Karpas-422 (cell line): ENCODE measurements around the gene CACUL1. TPM values are rescaled to one million over a fixed set of nuclear protein-coding genes. Genes with fewer than 3 reads are reported as not detected.
"Not testable (repeated sequence)": the region's sequence is repeated elsewhere in the genome, so short reads cannot be mapped to it uniquely, and the experiment has no call there.

ENCODE experiments used
- DNase-seq: peaks from one replicate; pipeline ENCODE4 v3.0.0-alpha.2; 2015
- H2AFZ ChIP-seq: fragments of 200-600 bp; sonication (generic); 2 replicates; pipeline ENCODE4 v1.6.1; 2014; ENCODE audit warnings: antibody characterized with exemption, low read length, mixed read lengths
- H3K27ac ChIP-seq: fragments of 200-600 bp; sonication (generic); 2 replicates; pipeline ENCODE4 v1.5.1; 2014; ENCODE audit warnings: mild to moderate bottlenecking, low read length, moderate library complexity
- H3K27me3 ChIP-seq: fragments of 200-600 bp; sonication (generic); 2 replicates; pipeline ENCODE4 v1.6.1; 2014; ENCODE audit warnings: low read length, mixed read lengths
- H3K36me3 ChIP-seq: fragments of 200-600 bp; sonication (generic); 2 replicates; pipeline ENCODE4 v1.6.1; 2014; ENCODE audit warnings: low read length, mixed read lengths; ENCODE audit not compliant: insufficient read depth
- H3K4me1 ChIP-seq: fragments of 200-600 bp; sonication (generic); 2 replicates; pipeline ENCODE4 v1.6.1; 2014; ENCODE audit warnings: mild to moderate bottlenecking, low read length, mixed read lengths
- H3K4me2 ChIP-seq: fragments of 200-600 bp; sonication (generic); 2 replicates; pipeline ENCODE4 v1.6.1; 2014; ENCODE audit warnings: low read length, low read depth, mild to moderate bottlenecking; ENCODE audit not compliant: poor library complexity, severe bottlenecking
- H3K4me3 ChIP-seq: fragments of 200-600 bp; sonication (generic); 2 replicates; pipeline ENCODE4 v1.5.1; 2014; ENCODE audit warnings: mild to moderate bottlenecking, antibody characterized with exemption, low read length, mixed read lengths
- H3K79me2 ChIP-seq: fragments of 200-600 bp; sonication (generic); 2 replicates; pipeline ENCODE4 v1.6.1; 2014; ENCODE audit warnings: mild to moderate bottlenecking, low read length, mixed read lengths
- H3K9ac ChIP-seq: fragments of 200-600 bp; sonication (generic); 2 replicates; pipeline ENCODE4 v1.6.0; 2014; ENCODE audit warnings: low read length
- H3K9me2 ChIP-seq: fragments of 200-600 bp; sonication (generic), shearing (Covaris generic); replicated peaks from 2 replicates; pipeline ENCODE4 v1.6.0; 2014; ENCODE audit warnings: mild to moderate bottlenecking, low read length, moderate library complexity; ENCODE audit not compliant: insufficient read depth
- H3K9me3 ChIP-seq: fragments of 300-700, 200-600 bp; sonication (generic); 2 replicates; pipeline ENCODE4 v1.6.1; 2014; ENCODE audit warnings: low read length, mixed read lengths
- H4K20me1 ChIP-seq: fragments of 200-600 bp; sonication (generic); 2 replicates; pipeline ENCODE4 v1.6.1; 2014; ENCODE audit warnings: mild to moderate bottlenecking, antibody characterized with exemption, low read length, low read depth; ENCODE audit not compliant: insufficient read depth
- total RNA-seq: library from RNA; depleted of rRNA; stranded (reverse); fragments of >200 nt; shearing (Covaris generic); gene quantifications from 2 replicates; pipeline ENCODE4 v1.2.3, GENCODE V29; 2014; ENCODE audit warnings: low replicate concordance

The CACUL1 gene
- total RNA-seq, 1 experiment from 2014 or later = 50.3 TPM

DNA sequence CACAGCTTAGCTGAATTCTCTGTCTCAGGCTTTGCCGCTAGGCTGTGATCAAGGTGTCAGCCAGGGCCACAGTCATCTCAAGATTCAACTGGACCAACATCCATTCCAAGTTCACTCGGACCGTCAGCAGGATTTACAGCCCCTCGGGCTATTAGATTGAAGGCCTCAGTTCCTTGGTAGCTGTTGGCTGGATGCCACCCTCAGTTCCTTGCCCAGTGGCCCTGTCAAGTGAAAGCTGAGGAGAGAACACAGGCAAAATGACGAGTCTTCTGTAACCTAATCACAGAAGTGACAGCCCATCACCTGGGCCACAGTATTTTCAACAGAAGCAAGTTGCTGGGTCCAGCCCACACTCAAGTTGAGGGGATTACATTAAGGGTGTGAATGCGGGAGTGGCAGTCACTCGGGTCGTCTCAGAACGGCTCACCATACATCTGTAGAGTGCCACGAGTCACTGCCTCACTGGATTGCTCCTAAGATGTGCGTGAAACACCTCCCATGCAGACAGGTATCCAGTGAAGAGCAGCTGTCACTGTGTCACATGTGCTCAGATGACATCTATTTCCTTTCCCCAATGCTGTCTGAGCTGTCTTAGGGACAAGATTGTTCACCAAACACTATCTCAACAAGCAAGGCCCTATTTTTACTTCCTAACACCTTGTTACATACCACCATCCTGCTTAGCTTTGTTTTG is 80.4 kb downstream of the CACUL1 start:
- Histone ChIP-seq H3K27ac (no peak overlapping the region), H3K9me3 (no peaks in the 10 kb centered on the region), H4K20me1 (peaks cover 10% of the 10 kb centered on the region; the same call in 1 of the 2 replicates), H3K9ac (no peak overlapping the region), H3K27me3 (no peaks in the 10 kb centered on the region), H3K9me2 (no peaks in the 10 kb centered on the region), H3K4me1 (peaks cover 7% of the 10 kb centered on the region), H3K36me3 (no peaks in the 10 kb centered on the region; the same call in 1 of the 2 replicates), H3K79me2 (no peaks in the 10 kb centered on the region), H2AFZ (no peak overlapping the region), H3K4me3 (no peak overlapping the region), H3K4me2 (no peak overlapping the region)
- no peak for DNase-seq

DNA sequence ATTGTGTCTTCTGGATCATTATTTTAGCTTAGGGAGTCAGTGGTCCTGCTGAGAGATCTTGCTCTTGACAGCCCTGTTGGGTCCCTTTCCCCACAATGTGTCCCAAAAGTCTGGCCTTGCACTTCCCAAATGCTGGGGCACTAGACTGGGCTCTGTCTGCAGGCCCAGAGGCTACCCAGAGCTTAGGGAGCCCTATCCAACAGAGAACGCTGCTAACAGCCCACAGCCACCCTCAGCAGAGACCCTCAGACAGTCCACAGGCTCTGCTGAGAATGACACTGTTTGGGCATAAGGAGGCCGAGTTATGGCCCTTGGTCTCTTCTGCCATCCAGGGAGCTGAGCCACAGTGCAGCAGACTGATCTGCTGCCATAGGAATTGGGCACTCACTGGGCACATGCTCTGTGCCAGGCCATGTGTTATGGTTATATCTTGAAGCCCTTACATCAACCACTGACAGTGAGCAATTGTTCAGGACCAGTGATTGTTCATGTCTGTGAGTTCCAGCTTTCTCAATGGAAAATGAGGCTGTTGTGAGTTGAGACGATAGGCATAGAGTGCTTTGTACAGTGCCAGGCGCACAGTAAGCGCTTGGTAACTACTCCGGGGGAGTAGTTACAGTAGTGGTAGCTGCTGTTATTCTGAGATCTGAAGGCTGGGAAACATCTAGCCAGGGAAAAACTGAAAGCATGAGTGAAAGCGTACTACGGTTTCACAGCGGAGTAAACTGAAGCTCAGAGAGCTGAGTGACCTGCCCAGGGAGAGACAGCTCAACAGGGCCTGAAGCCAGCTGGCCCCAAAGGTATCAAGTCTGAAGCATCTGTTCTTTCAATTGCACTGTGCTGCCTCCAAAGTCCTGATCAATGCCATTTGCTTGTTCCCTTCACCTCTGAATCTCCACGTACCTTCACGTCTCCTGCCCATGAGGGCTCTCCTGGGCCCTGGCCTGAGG is 81.7 kb downstream of the CACUL1 start:
- Histone ChIP-seq H3K4me2 (no peak overlapping the region), H3K27me3 (no peaks in the 10 kb centered on the region), H3K4me1 (peaks cover 9% of the 10 kb centered on the region), H3K9me2 (no peaks in the 10 kb centered on the region), H3K27ac (no peak overlapping the region), H4K20me1 (peaks cover 10% of the 10 kb centered on the region; the same call in 1 of the 2 replicates), H2AFZ (no peak overlapping the region), H3K9ac (no peak overlapping the region), H3K79me2 (no peaks in the 10 kb centered on the region), H3K36me3 (no peaks in the 10 kb centered on the region; the same call in 1 of the 2 replicates), H3K9me3 (no peaks in the 10 kb centered on the region), H3K4me3 (no peak overlapping the region)
- no peak for DNase-seq

DNA sequence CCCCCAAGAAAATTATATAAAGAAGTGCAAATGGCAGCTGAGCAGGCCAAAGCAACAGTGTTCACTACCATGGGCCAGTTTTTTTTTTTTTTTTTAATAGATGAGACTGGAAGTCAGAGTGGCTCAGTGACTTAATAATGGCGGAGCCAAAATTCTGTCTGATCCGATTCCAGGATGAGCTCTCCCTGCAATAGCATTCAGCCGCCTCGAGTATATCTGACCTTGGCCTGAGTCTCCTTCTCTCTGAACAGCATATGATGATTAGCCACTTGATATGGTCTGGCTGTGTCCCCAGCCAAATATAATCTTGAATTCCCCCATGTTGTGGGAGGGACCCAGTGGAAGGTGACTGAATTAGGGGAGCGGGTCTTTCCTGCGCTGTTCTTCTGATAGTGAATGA is 82.6 kb downstream of the CACUL1 start:
- Histone ChIP-seq H3K9me3 (no peaks in the 10 kb centered on the region), H3K9me2 (no peaks in the 10 kb centered on the region), H3K79me2 (no peaks in the 10 kb centered on the region), H2AFZ (no peak overlapping the region), H3K4me2 (no peak overlapping the region), H3K9ac (no peak overlapping the region), H3K36me3 (no peaks in the 10 kb centered on the region; the same call in 1 of the 2 replicates), H4K20me1 (peaks cover 10% of the 10 kb centered on the region; the same call in 1 of the 2 replicates), H3K27ac (no peak overlapping the region), H3K4me1 (peaks cover 9% of the 10 kb centered on the region), H3K4me3 (no peak overlapping the region), H3K27me3 (no peaks in the 10 kb centered on the region)
- DNase-seq = no peak

DNA sequence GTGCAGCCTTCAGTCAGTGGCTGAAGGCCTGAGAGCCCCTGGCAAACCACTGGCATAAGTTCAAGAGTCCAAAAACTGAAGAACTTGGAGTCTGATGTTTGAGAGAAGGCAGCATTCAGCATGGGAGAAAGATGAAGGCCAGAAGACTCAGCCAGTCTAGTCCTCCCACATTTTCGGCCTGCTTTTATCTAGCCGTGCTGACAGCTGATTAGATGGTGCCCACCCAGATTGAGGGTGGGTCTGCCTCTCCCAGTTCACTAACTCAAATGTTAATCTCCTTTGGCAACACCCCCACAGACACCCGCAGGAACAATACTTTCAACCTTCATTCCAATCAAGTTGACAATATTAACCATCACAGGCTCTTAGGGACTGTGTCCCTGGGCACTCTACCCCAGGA is 83.5 kb downstream of the CACUL1 start:
- not testable (repeated sequence) for H3K36me3 ChIP-seq, H3K4me1 ChIP-seq, DNase-seq, H3K9me3 ChIP-seq, H2AFZ ChIP-seq, H3K4me2 ChIP-seq, H3K27me3 ChIP-seq, H3K27ac ChIP-seq, H3K9ac ChIP-seq, H3K9me2 ChIP-seq, H3K79me2 ChIP-seq, H3K4me3 ChIP-seq
- H4K20me1 ChIP-seq = peaks cover 10% of the 10 kb centered on the region; the same call in 1 of the 2 replicates

DNA sequence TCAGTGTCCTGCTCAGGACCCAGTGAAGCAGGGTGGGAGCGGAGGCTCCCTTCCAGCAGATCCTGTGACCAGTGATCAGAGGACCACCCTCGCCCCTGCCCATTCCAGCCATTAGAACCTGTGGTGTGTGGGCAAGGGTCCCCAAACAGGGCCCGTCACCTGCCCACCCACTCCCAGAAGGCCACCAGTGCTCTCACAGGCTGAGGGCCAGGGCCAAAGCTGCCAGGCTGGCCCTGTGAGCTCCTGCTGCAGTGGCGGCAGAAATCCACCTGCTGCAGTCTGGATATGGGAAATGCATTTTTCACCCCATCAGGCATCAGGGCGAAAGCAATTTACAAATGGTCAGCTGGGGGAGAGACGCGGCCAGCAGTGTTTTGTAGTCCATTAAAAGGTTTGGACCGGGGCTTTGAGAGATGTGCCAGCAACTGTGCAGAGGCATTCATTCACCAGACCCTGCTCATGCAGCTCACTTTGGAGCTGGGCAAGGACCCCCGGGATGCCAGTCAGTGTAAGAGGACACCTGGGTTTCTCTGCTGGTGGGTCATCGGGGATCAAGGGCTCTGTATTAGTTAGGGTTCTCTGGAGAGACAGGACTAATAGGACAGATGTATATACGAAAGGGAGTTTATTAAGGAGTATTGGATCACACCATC is 84.2 kb downstream of the CACUL1 start:
- no peak overlapping the region for H3K9ac ChIP-seq
- H4K20me1 ChIP-seq = peaks cover 10% of the 10 kb centered on the region; the same call in 1 of the 2 replicates
- no peak overlapping the region for H2AFZ ChIP-seq
- DNase-seq = no peak
- H3K4me3 ChIP-seq = no peak overlapping the region
- no peaks in the 10 kb centered on the region for H3K9me3 ChIP-seq
- no peaks in the 10 kb centered on the region for H3K9me2 ChIP-seq
- H3K4me1 ChIP-seq = peaks cover 9% of the 10 kb centered on the region
- no peaks in the 10 kb centered on the region; the same call in 1 of the 2 replicates for H3K36me3 ChIP-seq
- H3K4me2 ChIP-seq = no peak overlapping the region
- H3K79me2 ChIP-seq = no peaks in the 10 kb centered on the region
- no peaks in the 10 kb centered on the region for H3K27me3 ChIP-seq
- no peak overlapping the region for H3K27ac ChIP-seq

DNA sequence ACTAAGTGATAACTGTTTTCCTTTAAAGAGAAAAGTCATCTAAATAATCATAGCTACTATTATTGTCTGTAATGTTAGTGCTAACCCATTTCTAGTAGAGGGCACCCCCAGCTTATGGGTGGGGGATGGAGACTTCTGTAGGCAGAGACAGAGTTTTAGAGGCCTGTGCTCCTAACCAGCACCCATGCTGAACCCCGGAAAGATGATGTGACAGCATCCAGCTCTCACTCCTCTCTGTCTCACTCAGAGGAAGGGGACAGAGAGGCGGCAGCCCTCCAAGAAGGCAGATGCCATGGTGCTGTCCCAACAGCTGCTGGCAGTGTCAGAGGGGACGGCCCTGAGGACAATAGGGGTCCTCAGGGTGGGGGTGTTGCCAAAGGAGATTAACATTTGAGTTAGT is 84.9 kb downstream of the CACUL1 start:
- Histone ChIP-seq H3K27ac (no peak overlapping the region), H3K9ac (no peak overlapping the region), H3K27me3 (no peaks in the 10 kb centered on the region), H3K79me2 (no peaks in the 10 kb centered on the region), H3K9me2 (no peaks in the 10 kb centered on the region), H3K36me3 (no peaks in the 10 kb centered on the region; the same call in 1 of the 2 replicates), H4K20me1 (peaks cover 4% of the 10 kb centered on the region; the same call in 1 of the 2 replicates), H3K4me3 (no peak overlapping the region), H3K4me2 (no peak overlapping the region), H2AFZ (no peak overlapping the region), H3K9me3 (no peaks in the 10 kb centered on the region), H3K4me1 (peaks cover 9% of the 10 kb centered on the region)
- no peak for DNase-seq

DNA sequence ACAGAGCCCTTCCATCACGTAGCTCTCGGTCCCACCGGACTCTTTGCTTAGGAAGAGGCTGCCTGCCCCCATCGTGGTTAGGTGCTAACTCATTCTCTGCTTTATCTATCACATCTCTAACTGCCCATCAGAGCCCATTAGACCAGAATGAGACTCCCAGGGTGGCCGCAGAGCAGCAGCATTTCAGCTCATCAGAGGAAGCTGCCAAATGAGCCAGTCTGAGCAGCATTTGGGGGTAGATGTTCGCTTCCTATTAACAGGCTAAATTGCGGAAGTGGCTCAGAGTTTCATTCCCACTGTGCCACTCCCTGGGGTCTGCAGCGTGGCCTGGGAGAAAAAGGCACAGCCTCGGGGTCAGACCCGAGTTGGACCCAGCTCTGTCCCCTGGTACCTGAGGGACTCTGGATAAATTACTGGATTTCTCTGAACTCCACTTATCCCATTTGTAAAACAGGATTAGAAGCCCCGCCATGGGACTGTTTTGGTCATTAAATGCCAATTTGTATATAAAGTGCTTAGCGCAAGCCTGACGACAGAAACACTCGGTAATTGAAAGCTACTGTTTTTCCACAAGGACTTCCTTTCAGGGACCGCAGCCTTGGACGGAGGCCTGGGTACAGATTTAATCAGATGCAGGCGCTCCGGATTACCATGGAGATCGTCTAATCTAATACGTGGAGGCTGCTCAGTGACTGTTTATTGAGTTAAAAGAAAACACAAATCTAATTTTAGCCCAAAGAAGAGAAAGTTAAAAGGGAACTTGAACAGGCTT is 85.6 kb downstream of the CACUL1 start:
- Histone ChIP-seq H3K4me1 (peaks cover 9% of the 10 kb centered on the region), H3K9me3 (no peaks in the 10 kb centered on the region), H3K9ac (no peak overlapping the region), H3K27ac (no peak overlapping the region), H2AFZ (no peak overlapping the region), H3K9me2 (no peaks in the 10 kb centered on the region), H4K20me1 (peaks cover 4% of the 10 kb centered on the region; the same call in 1 of the 2 replicates), H3K4me3 (no peak overlapping the region), H3K27me3 (no peaks in the 10 kb centered on the region), H3K36me3 (no peaks in the 10 kb centered on the region; the same call in 1 of the 2 replicates), H3K4me2 (no peak overlapping the region), H3K79me2 (no peaks in the 10 kb centered on the region)
- peak; percentile 45 for DNase-seq
